ENCODE measurements around the gene RHEBL1.

The RHEBL1 gene

GRCh38 chr12:49054096-49054495 is 15.7 kb downstream of the RHEBL1 start:
- no peak for DNase-seq

- DNase-seq, result no peak
These were observed 17.1 kb downstream of the RHEBL1 start for GRCh38 chr12:49052451-49053208.

- no peak for DNase-seq
These were observed 17.9 kb downstream of the RHEBL1 start for GRCh38 chr12:49051777-49052438.

GRCh38 chr12:49051373-49051764 is 18.4 kb downstream of the RHEBL1 start:
- no peak for DNase-seq

GRCh38 chr12:49050507-49051372 is 19.0 kb downstream of the RHEBL1 start:
- no peak for DNase-seq

GRCh38 chr12:49049566-49050224 is 20.1 kb downstream of the RHEBL1 start:
- DNase-seq, result peak; percentile 82

- DNase-seq, result no peak
These were observed 20.8 kb downstream of the RHEBL1 start for GRCh38 chr12:49048953-49049352.

- DNase-seq, result no peak
These were observed 23.5 kb downstream of the RHEBL1 start for GRCh38 chr12:49046129-49046895.

GRCh38 chr12:49044660-49045059 is 25.1 kb downstream of the RHEBL1 start:
- DNase-seq, result no peak

- DNase-seq, result peak; percentile 45
These were observed 25.9 kb downstream of the RHEBL1 start for GRCh38 chr12:49043856-49044258.

- DNase-seq, result no peak
These were observed 26.5 kb downstream of the RHEBL1 start for GRCh38 chr12:49043241-49043640.

- DNase-seq, result no peak
These were observed 27.8 kb downstream of the RHEBL1 start for GRCh38 chr12:49041881-49042484.

GRCh38 chr12:49041036-49041880 is 28.5 kb downstream of the RHEBL1 start:
- DNase-seq, result no peak

- no peak for DNase-seq
These were observed 29.4 kb downstream of the RHEBL1 start for GRCh38 chr12:49040364-49040855.

GRCh38 chr12:49039421-49040363 is 30.1 kb downstream of the RHEBL1 start:
- no peak for DNase-seq

GRCh38 chr12:49038291-49038955 is 31.4 kb downstream of the RHEBL1 start:
- no peak for DNase-seq

- DNase-seq, result no peak
These were observed 31.9 kb downstream of the RHEBL1 start for GRCh38 chr12:49037947-49038237.

GRCh38 chr12:49037111-49037946 is 32.5 kb downstream of the RHEBL1 start:
- no peak for DNase-seq

Measured in EL (cell line).